Islet of Langerhans (tissue), 1 donor: Measurements from ENCODE around the gene CHST12.
"Not testable (repeated sequence)": the region's sequence is repeated elsewhere in the genome, so short reads cannot be mapped to it uniquely, and the experiment has no call there.

ENCODE experiments used
- FAIRE-seq: peaks from one replicate; lab custom pipeline; 2011; peaks lifted over from hg19 to GRCh38; lab: Jason Lieb, UNC

The CHST12 gene

GRCh38 chr7:2436341-2437104 is 33.1 kb downstream of the CHST12 start:
- FAIRE-seq = no peak

- no peak for FAIRE-seq
These were observed 33.7 kb downstream of the CHST12 start for GRCh38 chr7:2437136-2437535.

GRCh38 chr7:2437537-2438148 is 34.2 kb downstream of the CHST12 start:
- no peak for FAIRE-seq

GRCh38 chr7:2438186-2438585 is 34.8 kb downstream of the CHST12 start:
- no peak for FAIRE-seq

- no peak for FAIRE-seq
These were observed 35.4 kb downstream of the CHST12 start for GRCh38 chr7:2438775-2439174.

- FAIRE-seq = no peak
These were observed 37.3 kb downstream of the CHST12 start for GRCh38 chr7:2440608-2441245.

GRCh38 chr7:2441430-2442058 is 38.1 kb downstream of the CHST12 start:
- FAIRE-seq = no peak

GRCh38 chr7:2443491-2443890 is 40.1 kb downstream of the CHST12 start:
- no peak for FAIRE-seq

GRCh38 chr7:2444476-2444875 is 41.1 kb downstream of the CHST12 start:
- no peak for FAIRE-seq

GRCh38 chr7:2445047-2445446 is 41.6 kb downstream of the CHST12 start:
- FAIRE-seq = no peak

- FAIRE-seq = no peak
These were observed 42.6 kb downstream of the CHST12 start for GRCh38 chr7:2445898-2446555.

- FAIRE-seq = no peak
These were observed 43.3 kb downstream of the CHST12 start for GRCh38 chr7:2446676-2447075.

GRCh38 chr7:2450198-2451107 is 47.0 kb downstream of the CHST12 start:
- no peak for FAIRE-seq

GRCh38 chr7:2451171-2452073 is 48.0 kb downstream of the CHST12 start:
- no peak for FAIRE-seq

- FAIRE-seq = no peak
These were observed 48.7 kb downstream of the CHST12 start for GRCh38 chr7:2452074-2452507.

- FAIRE-seq = no peak
These were observed 49.3 kb downstream of the CHST12 start for GRCh38 chr7:2452643-2453270.

- not testable (repeated sequence) for FAIRE-seq
These were observed 50.4 kb downstream of the CHST12 start for GRCh38 chr7:2453849-2454248.

GRCh38 chr7:2459674-2460073 is 56.3 kb downstream of the CHST12 start:
- FAIRE-seq = no peak

- no peak for FAIRE-seq
These were observed 56.8 kb downstream of the CHST12 start for GRCh38 chr7:2460188-2460587.

- FAIRE-seq = no peak
These were observed 57.2 kb downstream of the CHST12 start for GRCh38 chr7:2460641-2461040.
